Keratinocyte (primary cell): ENCODE data around the gene TSEN34. TPM values are rescaled to one million over a fixed set of nuclear protein-coding genes. Genes with fewer than 3 reads are reported as not detected.

Experiments
- DNase-seq: peaks from one replicate; pipeline ENCODE4 v3.0.0-alpha.2; 2011; ENCODE audit warnings: low read depth, missing footprints, low spot score
- FAIRE-seq: peaks from 2 replicates; lab custom pipeline; 2011; peaks lifted over from hg19 to GRCh38; lab: Jason Lieb, UNC
- H2AFZ ChIP-seq: 2 replicates; pipeline ENCODE4 v1.6.0; 2012; ENCODE audit warnings: low read length, control low read depth, inconsistent platforms; ENCODE audit not compliant: control insufficient read depth
- H3K27ac ChIP-seq: 2 replicates; pipeline ENCODE4 v1.5.1; 2011; ENCODE audit warnings: low read length; ENCODE audit not compliant: control insufficient read depth, insufficient read depth
- H3K27me3 ChIP-seq: 3 replicates; pipeline ENCODE4 v1.6.0; 2011; ENCODE audit warnings: low read length; ENCODE audit not compliant: control insufficient read depth, insufficient read depth; ENCODE audit errors: extremely low read depth
- H3K36me3 ChIP-seq, 2 experiments: 2 replicates in 1 of 2; 3 replicates in 1 of 2; pipeline ENCODE4 v1.5.1; 2011; ENCODE audit warnings: low read length in 2 of 2, mild to moderate bottlenecking in 1 of 2; ENCODE audit not compliant: control insufficient read depth in 2 of 2, insufficient read depth in 2 of 2; ENCODE audit errors: extremely low read depth in 1 of 2
- H3K4me1 ChIP-seq: 3 replicates; pipeline ENCODE4 v1.5.1; 2011; ENCODE audit warnings: low read length; ENCODE audit not compliant: control insufficient read depth, insufficient read depth; ENCODE audit errors: extremely low read depth
- H3K4me2 ChIP-seq: 3 replicates; pipeline ENCODE4 v1.6.0; 2011; ENCODE audit warnings: low read depth, low read length; ENCODE audit not compliant: control insufficient read depth, insufficient read depth; ENCODE audit errors: extremely low read depth
- H3K4me3 ChIP-seq, 3 experiments: fragments of 200-600 bp in 1 of 3; sonication (generic) in 1 of 3; 2 replicates in 2 of 3; 3 replicates in 1 of 3; pipeline ENCODE4 v1.5.1; 2011 to 2016; ENCODE audit warnings: low read length in 3 of 3, mild to moderate bottlenecking in 3 of 3, control low read depth in 2 of 3, inconsistent platforms in 1 of 3, low read depth in 1 of 3, mixed read lengths in 1 of 3, mixed run types in 1 of 3, moderate library complexity in 1 of 3; ENCODE audit not compliant: control insufficient read depth in 2 of 3, insufficient read depth in 2 of 3; ENCODE audit errors: extremely low read depth in 1 of 3
- H3K79me2 ChIP-seq: 2 replicates; pipeline ENCODE4 v1.6.0; 2012; ENCODE audit warnings: low read length; ENCODE audit not compliant: control insufficient read depth, insufficient read depth
- H3K9ac ChIP-seq: 3 replicates; pipeline ENCODE4 v1.6.0; 2011; ENCODE audit warnings: low read length; ENCODE audit not compliant: control insufficient read depth, insufficient read depth; ENCODE audit errors: extremely low read depth
- H3K9me1 ChIP-seq: 3 replicates; pipeline ENCODE4 v1.6.0; 2011; ENCODE audit warnings: low read length; ENCODE audit not compliant: control insufficient read depth, insufficient read depth; ENCODE audit errors: extremely low read depth
- H3K9me3 ChIP-seq: 2 replicates; pipeline ENCODE4 v1.5.1; 2012; ENCODE audit warnings: low read depth, low read length; ENCODE audit not compliant: control insufficient read depth
- H4K20me1 ChIP-seq: 3 replicates; pipeline ENCODE4 v1.6.0; 2011; ENCODE audit warnings: low read length; ENCODE audit not compliant: control insufficient read depth, insufficient read depth; ENCODE audit errors: extremely low read depth
- EZH2 ChIP-seq: IDR thresholded peaks from one replicate; pipeline ENCODE4 v1.6.1; 2012; ENCODE audit warnings: inconsistent platforms, mild to moderate bottlenecking, low read length, moderate library complexity
- dilution Hi-C: fragments of 300-500 bp; cut with MboI; formaldehyde crosslinking; loops from one replicate; pipeline ENCODE4 v1.7.0; 2020; ENCODE audit warnings: low sequenced_read_pairs; ENCODE audit not compliant: extremely low pct_ligation_motif_present
- polyA plus RNA-seq, 5 experiments: library from polyadenylated mRNA; depleted of rRNA in 3 of 5; stranded (reverse) in 3 of 5; stranded (forward) in 1 of 5; unstranded in 1 of 5; fragments of >200 nt; gene quantifications; 1 replicate in 1 of 5; 2 replicates in 3 of 5; 3 replicates in 1 of 5; pipeline versions ENCODE4 v1.2.1 to v1.2.3, GENCODE V29; 2011 to 2012; ENCODE audit warnings: missing spikeins in 2 of 5, low read depth in 1 of 5, low replicate concordance in 1 of 5
- TF ChIP-seq, protein P1 (sequence below), 3 experiments: IDR thresholded peaks in 1 of 3; conservative IDR thresholded peaks in 1 of 3; optimal IDR thresholded peaks in 1 of 3; 2 replicates in 2 of 3; 3 replicates in 1 of 3; pipeline versions ENCODE3 to v1.5.1; 2011; ENCODE audit warnings: low read length in 3 of 3, mild to moderate bottlenecking in 3 of 3, moderate library complexity in 2 of 3, control low read depth in 1 of 3, inconsistent platforms in 1 of 3; ENCODE audit not compliant: insufficient read depth in 2 of 3; ENCODE audit errors: extremely low read depth in 1 of 3

TSEN34 gene
- polyA plus RNA-seq, 1 donor (not counting 4 experiments of a cell fraction or from before 2014, with no cell fraction given), result 36.5 TPM

DNA sequence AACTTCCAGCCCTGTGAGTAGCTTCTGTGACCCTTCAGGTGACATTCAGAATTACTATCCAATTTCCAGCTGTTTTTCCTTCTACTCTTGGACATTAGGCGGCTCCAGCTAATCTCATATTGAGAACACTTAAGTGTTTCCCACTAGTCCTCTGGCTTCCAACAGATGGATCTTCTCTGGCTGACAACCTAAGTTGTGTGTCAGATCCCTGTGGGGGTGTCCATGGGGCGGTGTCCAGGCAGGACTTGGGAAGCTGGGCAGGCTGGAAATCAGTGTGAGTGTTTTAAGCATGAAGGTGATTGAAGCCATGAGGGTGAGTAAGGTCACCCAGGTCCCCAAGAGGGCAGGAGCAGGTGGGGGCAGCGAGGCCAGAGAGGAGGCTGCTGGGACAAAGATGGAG is 43.4 kb upstream of the TSEN34 start:
- Histone ChIP-seq H3K9me1 (no peaks in the 10 kb centered on the region), H3K9ac (no peak overlapping the region), H3K9me3 (no peaks in the 10 kb centered on the region), H2AFZ (no peak overlapping the region), H3K27ac (no peak overlapping the region), H3K4me3 (no peak overlapping the region), H3K4me1 (no peaks in the 10 kb centered on the region), H3K4me2 (no peak overlapping the region), H4K20me1 (peaks cover 4% of the 10 kb centered on the region), H3K27me3 (no peaks in the 10 kb centered on the region), H3K36me3 (peaks cover 53 to 64% of the 10 kb centered on the region in 2 experiments), H3K79me2 (peaks cover 2% of the 10 kb centered on the region)
- DNase-seq (no peak), FAIRE-seq (no peak)
- dilution Hi-C loops, result no loop called here
- TF ChIP-seq EZH2, result no peak
- TF ChIP-seq, protein P1, sequence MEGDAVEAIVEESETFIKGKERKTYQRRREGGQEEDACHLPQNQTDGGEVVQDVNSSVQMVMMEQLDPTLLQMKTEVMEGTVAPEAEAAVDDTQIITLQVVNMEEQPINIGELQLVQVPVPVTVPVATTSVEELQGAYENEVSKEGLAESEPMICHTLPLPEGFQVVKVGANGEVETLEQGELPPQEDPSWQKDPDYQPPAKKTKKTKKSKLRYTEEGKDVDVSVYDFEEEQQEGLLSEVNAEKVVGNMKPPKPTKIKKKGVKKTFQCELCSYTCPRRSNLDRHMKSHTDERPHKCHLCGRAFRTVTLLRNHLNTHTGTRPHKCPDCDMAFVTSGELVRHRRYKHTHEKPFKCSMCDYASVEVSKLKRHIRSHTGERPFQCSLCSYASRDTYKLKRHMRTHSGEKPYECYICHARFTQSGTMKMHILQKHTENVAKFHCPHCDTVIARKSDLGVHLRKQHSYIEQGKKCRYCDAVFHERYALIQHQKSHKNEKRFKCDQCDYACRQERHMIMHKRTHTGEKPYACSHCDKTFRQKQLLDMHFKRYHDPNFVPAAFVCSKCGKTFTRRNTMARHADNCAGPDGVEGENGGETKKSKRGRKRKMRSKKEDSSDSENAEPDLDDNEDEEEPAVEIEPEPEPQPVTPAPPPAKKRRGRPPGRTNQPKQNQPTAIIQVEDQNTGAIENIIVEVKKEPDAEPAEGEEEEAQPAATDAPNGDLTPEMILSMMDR (optimal IDR thresholded peaks at IDR 0.05 in 1 of 3, IDR thresholded peaks at IDR 0.05 in 1 of 3, conservative IDR thresholded peaks at IDR 0.05 in 1 of 3; ENCODE audit: extremely low read depth in 1 of 3, insufficient read depth in 2 of 3, low read length in 3 of 3), result no peak

DNA sequence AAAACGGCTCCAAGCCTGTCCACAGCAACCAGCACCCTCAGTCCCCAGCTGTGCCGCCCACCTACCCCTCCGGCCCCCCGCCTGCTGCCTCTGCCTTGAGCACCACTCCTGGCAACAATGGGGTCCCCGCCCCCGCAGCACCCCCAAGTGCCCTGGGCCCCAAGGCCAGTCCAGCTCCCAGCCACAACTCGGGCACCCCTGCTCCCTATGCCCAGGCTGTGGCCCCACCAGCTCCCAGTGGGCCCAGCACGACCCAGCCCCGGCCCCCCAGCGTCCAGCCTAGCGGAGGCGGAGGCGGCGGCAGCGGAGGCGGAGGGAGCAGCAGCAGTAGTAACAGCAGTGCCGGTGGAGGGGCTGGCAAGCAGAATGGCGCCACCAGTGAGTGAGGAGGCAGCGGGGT is 43.0 kb upstream of the TSEN34 start:
- H4K20me1 ChIP-seq, result peaks cover 4% of the 10 kb centered on the region

More for the DNA sequence above, 43.0 kb upstream of the TSEN34 start:
- no peak for FAIRE-seq
- H3K9me3 ChIP-seq, result no peaks in the 10 kb centered on the region
- no peak overlapping the region for H3K9ac ChIP-seq
- peaks cover 50 to 65% of the 10 kb centered on the region in 2 experiments for H3K36me3 ChIP-seq
- no peaks in the 10 kb centered on the region for H3K79me2 ChIP-seq
- H3K9me1 ChIP-seq, result no peaks in the 10 kb centered on the region
- H3K4me3 ChIP-seq, result no peak overlapping the region
- dilution Hi-C loops, result no loop called here
- H3K27me3 ChIP-seq, result no peaks in the 10 kb centered on the region
- H3K4me1 ChIP-seq, result no peaks in the 10 kb centered on the region
- no peak for TF ChIP-seq EZH2
- TF ChIP-seq, protein P1 (optimal IDR thresholded peaks at IDR 0.05 in 1 of 3, IDR thresholded peaks at IDR 0.05 in 1 of 3, conservative IDR thresholded peaks at IDR 0.05 in 1 of 3; ENCODE audit: extremely low read depth in 1 of 3, insufficient read depth in 2 of 3, low read length in 3 of 3), result no peak
- no peak overlapping the region for H3K4me2 ChIP-seq
- no peak overlapping the region for H2AFZ ChIP-seq
- no peak for DNase-seq
- no peak overlapping the region for H3K27ac ChIP-seq
